Mesodermal cell (in vitro differentiated cells): ENCODE measurements around the gene NTNG1.

Source experiments
- H3K27ac ChIP-seq: 2 replicates; pipeline ENCODE4 v1.7.0; 2013; ENCODE audit warnings: mild to moderate bottlenecking, low read depth, low read length, moderate library complexity; ENCODE audit not compliant: severe bottlenecking
- H3K36me3 ChIP-seq: 2 replicates; pipeline ENCODE4 v1.7.1; 2013; ENCODE audit warnings: mild to moderate bottlenecking, low read length, moderate library complexity; ENCODE audit not compliant: control insufficient read depth, insufficient read depth
- H3K4me1 ChIP-seq: one replicate; pipeline ENCODE4 v1.7.1; 2013; ENCODE audit warnings: mild to moderate bottlenecking, low read length; ENCODE audit not compliant: insufficient read depth, control insufficient read depth, poor library complexity, severe bottlenecking
- H3K4me3 ChIP-seq: 2 replicates; pipeline ENCODE4 v1.7.0; 2013; ENCODE audit warnings: low read length, control low read depth, mild to moderate bottlenecking; ENCODE audit not compliant: insufficient read depth, poor library complexity, severe bottlenecking; ENCODE audit errors: extremely low read depth
- H3K9me3 ChIP-seq: 2 replicates; pipeline ENCODE4 v1.7.1; 2013; ENCODE audit warnings: mild to moderate bottlenecking, low read length, moderate library complexity; ENCODE audit not compliant: control insufficient read depth
- WGBS, 2 experiments: methylation state at CpG; one replicate each; pipeline ENCODE4 v1.1.5; 2013; ENCODE audit warnings: missing lambda C conversion rate in 2 of 2; ENCODE audit not compliant: insufficient coverage in 2 of 2; 5-methylcytosine and 5-hydroxymethylcytosine counted together

The NTNG1 gene

DNA sequence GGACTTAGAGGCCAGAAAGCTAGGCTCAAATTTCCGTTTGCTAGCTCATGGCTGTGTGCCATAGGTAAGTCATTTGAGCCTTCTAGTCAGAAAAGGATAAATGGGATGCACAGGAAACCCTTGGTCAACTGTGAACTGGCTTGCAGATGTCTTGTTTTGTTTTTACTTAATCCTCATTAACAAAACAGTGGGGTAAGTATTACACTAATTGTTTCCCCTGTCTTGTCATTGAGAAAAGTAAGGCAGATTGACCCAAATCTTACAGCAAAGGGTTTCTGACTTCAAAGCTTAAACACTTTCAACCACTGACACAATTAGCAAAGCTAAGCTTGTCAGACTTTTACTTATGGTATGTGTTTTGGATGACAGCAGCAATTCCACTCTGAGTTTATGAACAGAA is 291.3 kb downstream of the NTNG1 start:
- no peaks in the 10 kb centered on the region for H3K36me3 ChIP-seq
- H3K4me1 ChIP-seq = no peaks in the 10 kb centered on the region
- no peaks in the 10 kb centered on the region for H3K9me3 ChIP-seq
- 33% methylated on average over 1 of the region's 1 CpG; no CpG with 5 or more reads in 1 of the 2 experiments for WGBS, 2 experiments
- H3K4me3 ChIP-seq = no peak overlapping the region
- H3K27ac ChIP-seq = no peak overlapping the region

DNA sequence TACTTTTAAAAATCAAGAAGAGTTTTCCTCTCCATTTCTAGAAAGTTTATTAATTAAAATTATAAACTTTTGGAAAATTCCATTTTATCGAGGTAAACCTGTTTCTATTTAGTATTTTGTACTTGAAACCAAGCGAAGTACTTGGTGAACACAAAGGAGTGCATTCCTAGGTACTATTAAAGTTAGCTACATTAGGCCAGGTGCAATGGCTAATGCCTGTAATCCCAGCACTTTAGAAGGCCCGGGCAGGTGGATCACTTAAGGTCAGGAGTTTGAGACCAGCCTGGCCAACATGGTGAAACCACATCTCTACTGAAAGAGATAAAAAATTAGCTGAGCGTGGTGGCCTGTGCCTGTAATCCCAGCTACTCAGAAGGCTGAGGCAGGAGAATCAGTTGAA is 292.2 kb downstream of the NTNG1 start:
- 83 to 92% methylated on average over 2 of the region's 4 CpGs for WGBS, 2 experiments
- Histone ChIP-seq H3K27ac (no peak overlapping the region), H3K36me3 (no peaks in the 10 kb centered on the region), H3K4me1 (no peaks in the 10 kb centered on the region), H3K4me3 (no peak overlapping the region), H3K9me3 (no peaks in the 10 kb centered on the region)

- no peaks in the 10 kb centered on the region for H3K9me3 ChIP-seq
- H3K36me3 ChIP-seq = no peaks in the 10 kb centered on the region
- H3K4me1 ChIP-seq = no peaks in the 10 kb centered on the region
- 86 to 100% methylated on average over 1 of the region's 4 CpGs for WGBS, 2 experiments
- no peak overlapping the region for H3K27ac ChIP-seq
- H3K4me3 ChIP-seq = no peak overlapping the region
Observed at GRCh38 chr1:107433635-107434360, 293.0 kb downstream of the NTNG1 start.

- Histone ChIP-seq H3K36me3 (no peaks in the 10 kb centered on the region), H3K4me1 (no peaks in the 10 kb centered on the region), H3K9me3 (no peaks in the 10 kb centered on the region), H3K4me3 (no peak overlapping the region), H3K27ac (no peak overlapping the region)
Observed at GRCh38 chr1:107434361-107434693, 293.5 kb downstream of the NTNG1 start.

GRCh38 chr1:107436552-107437241 is 295.9 kb downstream of the NTNG1 start:
- no peaks in the 10 kb centered on the region for H3K9me3 ChIP-seq
- WGBS, 2 experiments = 94 to 95% methylated on average over 9 to 11 of the region's 13 CpGs
- no peaks in the 10 kb centered on the region for H3K4me1 ChIP-seq
- H3K4me3 ChIP-seq = no peak overlapping the region
- H3K27ac ChIP-seq = no peak overlapping the region
- no peaks in the 10 kb centered on the region for H3K36me3 ChIP-seq

DNA sequence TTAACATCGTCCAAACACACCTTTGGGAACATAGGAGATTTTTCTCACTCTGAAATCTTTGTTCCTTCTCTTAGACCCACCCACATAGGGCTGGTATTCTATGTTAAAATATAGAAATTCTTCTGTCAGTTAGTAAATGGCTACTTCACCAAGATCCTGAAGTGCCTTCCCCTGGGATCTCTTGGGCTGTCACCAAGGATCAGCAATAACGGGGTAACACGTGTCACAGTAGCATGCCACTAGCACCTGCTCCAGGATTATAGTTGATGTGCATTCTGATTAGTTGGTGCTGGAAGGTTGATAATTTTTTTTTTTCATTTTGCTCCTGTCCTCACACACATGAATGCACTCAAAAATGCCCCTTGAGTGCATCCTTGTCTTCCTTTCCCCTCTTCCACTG is 298.7 kb downstream of the NTNG1 start:
- H3K9me3 ChIP-seq = no peaks in the 10 kb centered on the region
- no peak overlapping the region for H3K4me3 ChIP-seq
- 67 to 100% methylated on average over 1 to 2 of the region's 3 CpGs for WGBS, 2 experiments
- H3K36me3 ChIP-seq = no peaks in the 10 kb centered on the region
- H3K27ac ChIP-seq = no peak overlapping the region
- H3K4me1 ChIP-seq = no peaks in the 10 kb centered on the region

- H3K9me3 ChIP-seq = no peaks in the 10 kb centered on the region
- no peak overlapping the region for H3K4me3 ChIP-seq
- 100% methylated on average over 1 of the region's 1 CpG for WGBS, 2 experiments
- no peaks in the 10 kb centered on the region for H3K4me1 ChIP-seq
- H3K36me3 ChIP-seq = no peaks in the 10 kb centered on the region
- no peak overlapping the region for H3K27ac ChIP-seq
Observed at GRCh38 chr1:107442551-107442950, 301.7 kb downstream of the NTNG1 start.

- 90 to 100% methylated on average over 3 to 4 of the region's 5 CpGs for WGBS, 2 experiments
- Histone ChIP-seq H3K4me3 (no peak overlapping the region), H3K4me1 (no peaks in the 10 kb centered on the region), H3K9me3 (no peaks in the 10 kb centered on the region), H3K36me3 (no peaks in the 10 kb centered on the region), H3K27ac (no peak overlapping the region)
Observed at GRCh38 chr1:107443027-107443426, 302.2 kb downstream of the NTNG1 start.

DNA sequence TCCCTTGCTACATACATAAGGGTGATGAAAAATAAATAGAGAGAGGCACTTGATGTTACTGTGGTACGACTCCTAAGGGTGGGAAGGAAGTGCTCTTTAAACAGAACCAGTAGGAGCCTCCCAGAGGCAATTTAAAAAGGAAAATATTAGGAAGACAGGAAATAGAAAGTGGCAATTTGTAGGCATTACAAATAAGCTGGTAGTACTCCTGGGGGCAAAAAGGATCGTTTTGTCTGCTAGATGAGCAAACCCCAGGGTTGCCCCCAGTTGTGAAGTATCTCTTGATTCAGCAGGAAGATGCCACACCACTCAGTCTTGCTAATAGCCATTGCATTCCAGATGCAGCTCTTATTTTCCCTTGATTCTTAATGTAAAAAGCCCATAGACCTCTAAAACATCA is 303.0 kb downstream of the NTNG1 start:
- H3K4me1 ChIP-seq = no peaks in the 10 kb centered on the region
- H3K4me3 ChIP-seq = no peak overlapping the region
- no peaks in the 10 kb centered on the region for H3K9me3 ChIP-seq
- H3K27ac ChIP-seq = no peak overlapping the region
- no peaks in the 10 kb centered on the region for H3K36me3 ChIP-seq
- WGBS, 2 experiments = 65 to 90% methylated on average over 1 to 2 of the region's 2 CpGs

DNA sequence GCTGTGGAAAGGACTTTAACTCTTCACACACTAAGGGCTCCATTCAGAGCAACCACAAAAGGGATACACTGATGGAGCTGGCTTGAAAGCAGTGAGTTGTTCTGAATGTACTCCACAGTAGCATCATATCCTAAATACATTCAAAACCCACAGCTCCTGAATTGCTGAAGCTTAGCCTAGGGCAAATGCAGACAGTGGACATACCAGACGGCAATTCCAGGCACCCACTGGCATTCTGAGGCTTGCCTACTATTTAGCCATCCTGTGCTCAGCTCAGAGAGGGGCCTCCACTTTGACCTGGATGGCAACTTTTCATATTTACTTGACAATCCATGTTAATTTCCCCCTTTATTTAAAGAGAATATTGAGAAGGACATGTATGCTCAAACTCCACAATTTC is 303.5 kb downstream of the NTNG1 start:
- Histone ChIP-seq H3K27ac (no peak overlapping the region), H3K36me3 (no peaks in the 10 kb centered on the region), H3K4me3 (no peak overlapping the region), H3K4me1 (no peaks in the 10 kb centered on the region), H3K9me3 (no peaks in the 10 kb centered on the region)
- WGBS, 2 experiments = 85 to 100% methylated on average over 1 of the region's 1 CpG

- Histone ChIP-seq H3K4me3 (no peak overlapping the region), H3K4me1 (no peaks in the 10 kb centered on the region), H3K9me3 (no peaks in the 10 kb centered on the region), H3K36me3 (no peaks in the 10 kb centered on the region), H3K27ac (no peak overlapping the region)
- WGBS, 2 experiments = 87 to 94% methylated on average over 2 to 3 of the region's 3 CpGs
Observed at GRCh38 chr1:107449326-107449725, 308.5 kb downstream of the NTNG1 start.
